GM18868 (cell line): ENCODE data around the gene FOXL3.

ENCODE experiments used
- ATAC-seq: cut with Tn5 transposase; IDR thresholded peaks from one replicate; pipeline ENCODE4 v1.9.1; 2021; ENCODE audit warnings: mild to moderate bottlenecking, moderate library complexity; ENCODE audit not compliant: unreplicated experiment

The FOXL3 gene

DNA sequence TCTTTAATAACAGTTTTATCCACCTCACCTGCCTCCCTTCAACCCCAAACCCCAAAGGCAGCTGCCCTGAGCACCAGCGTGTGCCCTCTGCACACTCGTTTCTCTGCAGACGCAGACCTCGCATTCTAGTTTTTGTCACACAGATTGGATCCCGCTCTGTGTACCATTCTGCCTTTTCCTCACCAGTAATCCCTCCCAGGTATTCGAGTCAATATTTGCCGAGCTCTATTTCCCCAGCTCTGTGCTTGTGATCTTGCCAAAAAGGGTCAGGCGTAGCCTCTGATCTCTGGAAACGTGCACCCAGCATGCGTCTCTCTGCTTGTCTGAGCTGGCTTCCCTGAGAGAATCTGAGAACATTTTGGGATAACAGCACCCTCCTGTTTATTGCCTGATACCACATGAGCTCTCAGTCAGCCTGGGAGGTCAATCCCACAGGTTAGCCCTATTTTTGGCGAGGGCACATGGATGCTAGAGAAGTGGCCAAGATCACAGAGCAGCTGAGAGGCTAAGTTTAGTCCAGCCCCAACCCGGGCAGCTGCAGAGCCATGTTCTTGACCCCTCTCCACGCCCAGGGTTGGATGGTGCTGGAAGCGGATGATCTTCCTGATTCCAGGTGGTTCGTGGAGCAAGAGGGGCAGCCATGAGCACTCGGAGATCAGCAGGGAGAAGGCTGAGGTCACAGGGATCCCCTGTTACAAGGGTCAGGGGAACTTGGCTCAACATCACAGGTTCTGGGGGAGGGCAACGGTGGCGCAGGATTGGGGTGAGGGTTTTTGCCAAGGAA is 29.1 kb downstream of the FOXL3 start:
- no peak for ATAC-seq

DNA sequence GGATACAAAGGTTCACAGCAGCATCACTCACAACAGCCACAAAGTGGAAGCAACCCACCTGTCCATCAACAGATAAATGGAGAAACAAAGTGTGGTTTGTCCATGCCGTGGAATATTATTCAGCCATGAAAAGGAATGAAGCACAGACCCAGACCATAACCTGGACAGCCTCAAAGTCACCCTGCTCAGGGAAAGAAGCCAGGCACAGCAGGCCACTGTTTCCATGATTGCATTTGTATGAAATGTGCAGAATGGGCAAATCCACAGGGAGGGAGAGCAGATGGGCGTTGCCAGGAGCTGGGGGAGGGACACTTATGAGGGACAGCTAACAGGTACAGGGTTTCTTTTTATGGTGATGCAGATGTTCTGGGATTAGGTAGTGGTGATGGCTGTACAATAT is 30.3 kb downstream of the FOXL3 start:
- no peak for ATAC-seq

- no peak for ATAC-seq
These were observed 32.2 kb downstream of the FOXL3 start for GRCh38 chr7:322111-322671.

DNA sequence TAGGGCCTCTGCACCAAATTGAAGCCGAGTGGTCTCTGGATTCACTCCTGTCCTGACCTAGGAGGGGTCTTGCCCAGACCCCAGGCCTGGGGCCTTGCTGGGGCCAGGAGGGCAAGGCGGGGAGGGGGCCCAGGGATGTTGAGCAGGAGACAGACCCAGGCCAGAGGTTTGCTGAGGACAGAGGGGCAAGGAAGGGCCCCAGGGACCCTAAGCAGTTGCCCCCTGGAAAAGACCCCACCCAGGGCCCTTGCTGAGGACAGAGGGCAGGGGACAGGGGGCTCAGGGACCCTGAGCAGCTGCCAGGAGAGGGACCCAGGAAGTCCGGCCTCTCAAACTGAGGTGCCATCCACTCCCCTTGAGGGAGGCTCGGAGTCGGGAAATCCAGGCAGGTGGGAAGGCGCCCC is 32.7 kb downstream of the FOXL3 start:
- no peak for ATAC-seq

DNA sequence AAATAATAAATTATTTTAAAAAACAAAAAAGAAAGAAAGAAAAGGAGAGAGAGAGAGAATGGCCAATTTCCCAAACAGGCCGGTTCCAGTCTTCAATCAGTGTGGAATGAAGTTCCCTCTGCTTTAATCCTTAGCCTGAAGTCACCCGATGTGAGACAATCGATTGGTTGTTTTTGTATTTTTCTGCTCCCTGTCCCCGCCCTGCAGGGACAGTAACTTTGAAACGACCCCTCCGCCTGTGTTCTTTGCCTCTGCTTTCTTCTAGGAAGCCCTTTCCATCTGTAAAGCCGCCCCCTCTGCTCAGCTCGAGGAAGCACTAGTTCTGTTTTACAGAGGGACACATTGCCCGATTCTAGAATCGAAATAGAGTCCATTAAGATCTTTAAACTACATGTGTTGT is 33.4 kb downstream of the FOXL3 start:
- ATAC-seq: no peak

DNA sequence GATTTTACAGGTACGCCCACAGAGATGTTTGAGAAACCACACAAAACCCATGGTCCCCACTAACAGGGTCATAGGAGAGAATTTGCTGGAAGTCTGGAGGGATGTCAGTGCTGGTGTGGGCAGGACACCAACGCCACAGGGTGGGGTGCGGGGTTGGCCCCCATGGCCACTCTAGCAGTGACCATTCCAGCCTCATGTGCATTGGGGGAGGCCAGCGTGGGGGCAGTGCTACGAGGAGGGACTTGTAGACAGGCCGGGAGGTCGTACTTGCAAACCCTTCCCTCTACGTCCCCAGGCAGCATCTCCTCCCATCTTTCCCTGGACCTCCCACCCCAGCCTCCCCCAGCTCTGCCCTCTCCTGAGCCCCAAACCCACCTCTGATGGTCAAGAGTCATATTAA is 34.0 kb downstream of the FOXL3 start:
- no peak for ATAC-seq

GRCh38 chr7:325051-325798 is 35.3 kb downstream of the FOXL3 start:
- no peak for ATAC-seq

DNA sequence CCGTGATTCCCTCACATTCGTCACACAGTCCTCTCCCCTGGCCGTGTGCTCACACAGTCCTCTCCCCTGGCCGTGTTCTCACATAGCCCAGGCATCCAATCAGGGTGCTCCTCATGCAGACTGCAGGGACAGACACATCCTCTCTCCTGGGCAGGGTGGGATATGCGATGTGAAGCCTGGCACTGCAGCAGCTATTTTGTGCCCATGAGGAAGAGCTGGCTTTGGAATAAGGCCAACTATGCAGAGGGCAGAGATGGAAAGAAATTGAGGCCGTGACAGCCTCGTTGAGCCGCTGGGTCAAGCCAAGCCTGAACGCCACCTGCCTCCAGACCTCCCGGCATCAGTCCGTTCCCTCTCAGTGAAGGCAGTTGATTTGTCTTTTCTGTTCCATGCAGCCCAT is 35.8 kb downstream of the FOXL3 start:
- ATAC-seq: no peak

DNA sequence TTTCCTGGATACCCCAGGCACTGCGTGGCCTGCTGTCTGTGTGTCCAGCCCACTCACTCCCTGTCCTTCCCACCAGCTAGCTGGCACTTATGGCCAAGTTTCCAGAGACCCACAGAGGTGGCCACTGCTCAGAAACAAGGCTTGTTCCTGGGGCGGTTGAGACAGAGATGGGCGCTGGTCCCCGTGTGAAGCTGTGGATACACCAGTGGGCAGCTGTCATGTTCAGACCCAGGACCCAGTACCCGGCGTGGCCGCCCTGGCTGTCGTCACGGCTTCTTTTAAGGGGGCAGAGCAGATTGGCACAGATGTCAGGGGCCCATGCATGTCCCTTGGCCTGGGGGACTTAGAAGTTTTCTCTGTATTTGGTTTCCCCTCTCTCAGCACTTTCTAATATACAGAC is 36.3 kb downstream of the FOXL3 start:
- ATAC-seq: no peak

DNA sequence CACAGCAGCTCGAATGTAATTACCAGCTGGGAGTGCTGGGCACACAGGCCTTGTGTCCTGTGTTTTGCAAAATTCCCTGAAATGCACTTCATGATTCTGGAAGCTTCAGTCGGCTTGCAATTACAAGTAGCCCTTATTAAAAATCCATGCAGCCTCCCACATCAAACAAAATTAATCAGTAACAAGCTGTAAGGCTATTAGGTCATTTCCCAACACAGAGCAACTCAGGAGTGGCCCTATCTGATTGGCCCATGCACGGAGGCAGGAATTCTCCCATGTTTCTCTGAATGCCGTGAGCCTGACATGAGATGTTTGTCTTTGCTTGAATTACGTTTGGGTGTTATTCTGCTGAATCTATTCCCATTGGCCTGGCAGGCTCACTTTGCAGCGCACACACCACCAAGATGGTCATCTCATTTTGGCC is 36.9 kb downstream of the FOXL3 start:
- ATAC-seq: no peak

DNA sequence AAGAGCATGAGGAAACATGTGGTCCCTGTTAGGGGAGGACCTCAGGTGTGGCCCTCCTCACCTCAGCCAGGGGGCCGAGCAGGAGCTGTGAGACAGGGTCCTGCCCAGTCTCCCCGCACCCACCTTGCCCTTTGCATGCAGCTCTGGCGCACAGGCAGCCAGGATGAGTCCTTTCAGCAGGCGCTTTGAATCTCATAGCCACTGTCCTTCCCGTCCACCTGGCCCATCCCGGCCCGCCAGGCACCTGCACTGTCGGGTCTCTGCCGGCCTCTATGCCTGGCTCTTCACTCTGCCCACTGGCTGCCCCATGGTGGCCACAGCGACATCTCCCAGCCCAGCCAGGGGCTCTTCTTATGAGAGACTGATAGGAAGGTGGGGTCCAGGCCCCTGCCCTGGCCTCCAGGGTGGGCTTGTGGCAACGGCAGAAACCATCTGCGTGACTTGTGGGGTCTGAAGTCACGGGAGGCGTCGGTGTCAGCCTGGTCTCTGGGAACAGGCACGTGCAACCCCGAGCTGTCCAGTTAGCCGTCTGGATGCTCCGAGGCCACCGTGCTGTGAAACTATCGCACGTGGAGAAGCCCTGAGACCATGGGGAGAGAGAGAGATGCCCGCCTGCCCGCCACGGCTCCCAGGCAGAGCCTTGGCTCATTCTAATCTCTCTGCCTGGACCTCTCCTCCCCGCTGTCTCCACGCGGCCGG is 37.4 kb downstream of the FOXL3 start:
- ATAC-seq: no peak

GRCh38 chr7:327991-328702 is 38.2 kb downstream of the FOXL3 start:
- no peak for ATAC-seq

DNA sequence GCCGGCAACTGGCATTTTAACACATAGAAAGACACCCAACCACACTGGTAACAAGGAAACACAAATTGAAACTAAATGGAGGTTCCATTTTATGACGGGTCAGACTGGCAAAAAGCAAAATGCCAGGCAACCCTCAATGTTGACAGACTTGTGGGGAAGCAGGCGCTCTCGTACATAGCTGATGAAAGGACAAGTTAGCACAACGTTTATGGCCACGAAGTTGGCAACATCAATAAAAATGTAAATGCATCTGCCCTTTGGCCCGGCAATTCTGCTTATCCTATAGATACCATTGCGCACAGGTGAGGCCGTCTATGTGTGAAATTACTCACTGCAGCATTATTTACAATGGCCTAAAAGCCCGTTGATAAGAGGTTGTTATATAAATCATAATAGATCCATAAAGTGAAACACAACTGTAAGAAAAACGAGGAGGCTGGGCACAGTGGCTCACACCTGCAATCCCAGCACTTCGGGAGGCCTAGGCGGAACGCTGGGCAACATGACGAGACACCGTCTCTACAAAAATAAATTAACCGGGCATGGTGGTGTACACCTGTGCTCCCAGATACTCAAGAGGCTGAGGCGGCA is 39.8 kb downstream of the FOXL3 start:
- ATAC-seq: no peak

DNA sequence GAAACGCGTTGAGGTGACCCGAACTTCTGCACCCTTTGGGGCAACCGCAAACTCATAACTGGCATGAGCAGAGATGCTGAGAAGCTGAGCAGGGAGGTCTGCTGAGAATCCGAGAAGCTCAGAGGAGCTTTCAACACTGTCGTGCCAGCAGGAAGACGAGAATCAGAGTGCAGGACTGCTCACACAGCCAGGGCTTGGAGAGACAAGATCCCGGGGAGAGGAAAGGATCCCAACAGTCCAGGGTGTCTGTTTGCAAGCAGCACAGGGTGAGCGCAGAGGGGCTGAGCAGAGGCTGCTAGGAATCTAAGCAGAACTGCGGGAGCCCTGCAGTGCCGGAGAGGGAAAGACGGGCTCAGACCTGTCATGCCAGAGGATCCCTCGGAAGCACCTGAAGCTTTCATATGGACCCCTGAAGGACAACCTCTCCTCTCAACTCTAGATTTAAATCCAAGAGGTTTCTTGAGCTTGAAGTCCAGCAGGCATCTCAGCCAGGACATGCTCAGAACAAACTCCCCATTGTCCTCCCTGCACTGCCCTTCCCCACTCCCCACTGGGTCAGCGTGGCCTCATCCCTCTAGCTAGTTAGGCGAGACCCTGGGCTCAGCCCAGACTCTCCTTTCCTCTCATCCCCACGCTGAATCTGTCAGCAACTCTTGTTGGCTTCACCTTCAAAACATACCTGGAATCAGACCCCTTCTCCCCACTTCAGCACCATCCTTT is 40.7 kb downstream of the FOXL3 start:
- ATAC-seq: no peak

- ATAC-seq: no peak
These were observed 42.1 kb downstream of the FOXL3 start for GRCh38 chr7:332020-332517.

GRCh38 chr7:332646-333392 is 42.8 kb downstream of the FOXL3 start:
- ATAC-seq: no peak

DNA sequence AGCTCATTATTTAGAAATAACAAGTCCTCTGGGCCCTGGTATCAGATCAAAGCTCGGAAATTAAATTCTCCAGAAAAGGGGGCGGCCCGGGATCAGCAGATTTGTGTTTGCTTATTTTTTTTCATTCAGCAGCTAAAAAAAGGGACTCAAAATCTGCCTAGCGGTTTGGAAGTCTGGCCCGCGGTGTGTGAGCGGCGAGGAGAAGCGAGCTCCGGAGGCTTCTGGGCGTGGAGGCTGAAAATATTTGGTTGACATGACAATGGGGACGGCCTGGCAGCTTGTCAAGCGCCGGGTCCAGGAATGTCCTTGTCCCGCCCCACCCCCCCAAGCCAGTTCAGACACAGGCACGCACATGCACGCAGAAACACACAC is 43.4 kb downstream of the FOXL3 start:
- no peak for ATAC-seq

DNA sequence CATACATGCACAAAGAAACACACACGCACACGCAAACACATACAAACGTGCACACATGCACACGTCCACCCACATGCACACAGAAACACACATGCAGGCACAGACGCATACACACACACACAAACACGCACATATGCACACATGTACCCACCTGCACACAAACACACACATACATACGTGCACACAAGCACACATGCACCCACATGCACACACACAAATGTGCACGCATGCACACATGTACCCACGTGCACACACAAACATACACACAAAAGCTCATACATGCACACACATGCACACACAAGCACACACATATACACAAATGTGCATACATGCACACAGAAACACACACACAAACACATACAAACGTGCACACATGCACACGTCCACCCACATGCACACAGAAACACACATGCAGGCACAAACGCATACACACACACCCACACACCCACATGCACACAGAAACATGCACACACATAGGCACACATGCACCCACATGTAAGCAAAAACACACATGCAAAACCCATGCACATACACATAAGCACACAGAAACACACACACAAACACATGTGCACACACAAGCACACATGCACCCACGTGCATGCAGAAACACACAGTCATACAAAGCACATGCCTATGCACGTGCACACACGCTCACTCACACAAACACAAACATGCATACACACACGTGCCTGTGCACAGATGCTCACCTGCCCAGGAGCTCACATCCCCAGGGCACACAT is 44.8 kb downstream of the FOXL3 start:
- no peak for ATAC-seq
